Spleen (tissue), 7 donors: ENCODE measurements around the gene EHBP1L1.

Experiments used
- CTCF ChIP-seq, 11 experiments: fragments of 200-600 bp in 7 of 11; fragments of 450-650 bp in 4 of 11; sonication (generic) in 4 of 11; IDR thresholded peaks in 8 of 11; conservative IDR thresholded peaks in 3 of 11; 1 replicate in 7 of 11; 2 replicates in 4 of 11; pipeline versions ENCODE4 v1.4.0 to v1.8.0; 2016 to 2021; ENCODE audit warnings: antibody characterized with exemption in 11 of 11, inconsistent platforms in 4 of 11, mild to moderate bottlenecking in 1 of 11
- POLR2A ChIP-seq, 3 donors: fragments of 450-650 bp; IDR thresholded peaks; one replicate each; pipeline ENCODE4 v1.5.1; 2017; ENCODE audit warnings: antibody characterized with exemption in 3 of 3, mild to moderate bottlenecking in 1 of 3
- POLR2AphosphoS5 ChIP-seq, 3 donors: sonication (generic); formaldehyde crosslinking; IDR thresholded peaks; one replicate each; pipeline ENCODE4 v1.5.1; 2017; ENCODE audit warnings: antibody characterized with exemption in 3 of 3
- donor health status: DM: no; HTN: no; CAD: no; lungs with moderate emphysema.
- donor health status: DM: no; HTN: no; CAD: no.
- donor health status: DM: no; HTN: no; CAD: no.

DNA sequence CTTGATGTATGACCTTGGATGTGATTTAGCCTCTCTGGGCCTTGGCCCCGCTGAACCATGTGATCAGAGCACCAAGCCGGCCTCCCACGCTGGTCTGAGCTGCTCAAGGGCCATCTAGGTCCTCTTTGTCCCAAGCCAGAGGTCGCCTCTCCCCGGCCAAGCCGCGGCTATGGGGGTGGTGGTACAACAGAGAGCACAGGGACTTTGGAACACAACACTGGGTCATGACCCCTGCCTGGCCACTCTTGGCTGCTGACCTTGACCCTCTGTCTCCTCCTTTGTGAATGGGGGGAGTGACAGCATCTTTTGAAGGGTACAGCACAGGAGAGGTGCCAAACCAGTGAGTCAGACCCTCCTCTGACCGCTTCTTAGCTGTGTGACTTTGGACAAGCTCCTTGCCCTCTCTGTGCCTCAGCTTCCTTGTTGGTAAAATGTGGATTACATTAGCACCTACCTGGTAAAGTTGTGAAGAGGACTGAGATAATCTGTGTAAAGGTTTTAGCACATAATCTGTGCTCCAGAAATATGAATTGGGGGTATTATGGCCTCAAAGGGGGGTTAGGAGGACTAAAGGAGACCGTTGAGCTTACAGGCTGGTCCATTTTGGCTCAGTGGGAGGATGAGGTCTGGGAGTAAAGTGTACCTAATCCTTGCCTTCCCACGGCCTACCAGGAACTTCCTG, 46.2 kb upstream of the EHBP1L1 start:
- TF ChIP-seq CTCF (IDR thresholded peaks at IDR 0.05 in 8 of 11, conservative IDR thresholded peaks at IDR 0.05 in 3 of 11), result no peak
- TF ChIP-seq POLR2A (IDR thresholded peaks at IDR 0.05), result no peak
- peak; percentile 22 to 75 (median 51) for TF ChIP-seq POLR2AphosphoS5 (IDR thresholded peaks at IDR 0.05)
